Thoracic aorta (tissue), 2 donors: ENCODE measurements around the gene PLCXD3. TPM values are rescaled to one million over a fixed set of nuclear protein-coding genes. Genes with fewer than 3 reads are reported as not detected.
A peak's percentile ranks its signal among the peaks of the same experiment; 100 is the strongest.
"Not testable (repeated sequence)": the region's sequence is repeated elsewhere in the genome, so short reads cannot be mapped to it uniquely, and the experiment has no call there.

ENCODE experiments used
- ATAC-seq: fragments of 150-250 bp; one replicate; pipeline ENCODE4 v1.8.0; 2017; ENCODE audit warnings: low read depth; ENCODE audit not compliant: insufficient number of reproducible peaks, low FRiP score
- DNase-seq: peaks from one replicate; pipeline ENCODE4 v3.0.0-alpha.2; 2020; ENCODE audit warnings: low spot score
- H3K27ac ChIP-seq, 2 donors: fragments of 200-600 bp; sonication (generic); 1 replicate in 1 of 2; 2 replicates in 1 of 2; pipeline ENCODE4 v1.5.1; 2016; ENCODE audit warnings: mild to moderate bottlenecking in 2 of 2, moderate library complexity in 2 of 2
- H3K27me3 ChIP-seq: fragments of 200-600 bp; sonication (generic); replicated peaks from 2 replicates; pipeline ENCODE4 v1.6.0; 2016; ENCODE audit warnings: mild to moderate bottlenecking; ENCODE audit not compliant: insufficient read depth
- H3K36me3 ChIP-seq: fragments of 200-600 bp; sonication (generic); one replicate; pipeline ENCODE4 v1.5.1; 2016
- H3K4me1 ChIP-seq, 2 donors: fragments of 200-600 bp; sonication (generic); 1 replicate in 1 of 2; 2 replicates in 1 of 2; pipeline versions ENCODE4 v1.5.1 to v1.6.0; 2016; ENCODE audit warnings: low read depth in 2 of 2, mild to moderate bottlenecking in 1 of 2; ENCODE audit not compliant: control insufficient read depth in 1 of 2
- H3K4me3 ChIP-seq: fragments of 200-600 bp; sonication (generic); 2 replicates; pipeline ENCODE4 v1.5.1; 2016; ENCODE audit warnings: mild to moderate bottlenecking
- H3K9me3 ChIP-seq: fragments of 200-600 bp; sonication (generic); 2 replicates; pipeline ENCODE4 v1.5.1; 2016
- CTCF ChIP-seq: fragments of 200-600 bp; sonication (generic); IDR thresholded peaks from one replicate; pipeline ENCODE4 v1.5.1; 2019; ENCODE audit warnings: antibody characterized with exemption
- total RNA-seq, 2 donors: library from RNA; depleted of rRNA; stranded (reverse); fragments of >200 nt; gene quantifications; one replicate each; pipeline versions ENCODE4 v1.1.0 to v1.2.3, GENCODE V29; 2016

PLCXD3 gene
- total RNA-seq, 2 donors from 2014 or later = 4.3 to 5.9 TPM

- Histone ChIP-seq H3K27me3 (no peaks in the 10 kb centered on the region), H3K36me3 (no peaks in the 10 kb centered on the region), H3K9me3 (no peaks in the 10 kb centered on the region), H3K4me1 (peaks cover 0 to 12% of the 10 kb centered on the region in 2 donors), H3K27ac (peak overlapping the region in 1 of 2 donors; percentile 27), H3K4me3 (no peak overlapping the region)
- TF ChIP-seq CTCF = no peak
- DNase-seq = no peak
- ATAC-seq = no peak
Observed at GRCh38 chr5:41325074-41325473, 185.3 kb downstream of the PLCXD3 start.

- H3K36me3 ChIP-seq, H3K9me3 ChIP-seq, ATAC-seq, DNase-seq, H3K4me3 ChIP-seq, H3K27me3 ChIP-seq, H3K27ac ChIP-seq: not testable (repeated sequence)
- peaks cover 0 to 12% of the 10 kb centered on the region in 2 donors for H3K4me1 ChIP-seq
Observed at GRCh38 chr5:41322826-41323225, 187.6 kb downstream of the PLCXD3 start.

GRCh38 chr5:41312478-41313060 lies 197.8 kb downstream of the PLCXD3 start:
- Histone ChIP-seq H3K36me3 (no peaks in the 10 kb centered on the region), H3K4me3 (no peak overlapping the region), H3K9me3 (no peaks in the 10 kb centered on the region), H3K4me1 (no peaks in the 10 kb centered on the region), H3K27me3 (no peaks in the 10 kb centered on the region), H3K27ac (no peak overlapping the region)
- ATAC-seq (no peak), DNase-seq (no peak)
- TF ChIP-seq CTCF = no peak

GRCh38 chr5:41312066-41312465 lies 198.3 kb downstream of the PLCXD3 start:
- no peaks in the 10 kb centered on the region for H3K9me3 ChIP-seq
- no peaks in the 10 kb centered on the region for H3K36me3 ChIP-seq
- ATAC-seq (no peak), DNase-seq (no peak)
- no peak overlapping the region for H3K27ac ChIP-seq
- no peak overlapping the region for H3K4me3 ChIP-seq
- TF ChIP-seq CTCF = no peak
- H3K27me3 ChIP-seq = no peaks in the 10 kb centered on the region
- no peaks in the 10 kb centered on the region for H3K4me1 ChIP-seq

GRCh38 chr5:41309275-41309674 lies 201.1 kb downstream of the PLCXD3 start:
- no peak for TF ChIP-seq CTCF

GRCh38 chr5:41306005-41306404 lies 204.4 kb downstream of the PLCXD3 start:
- H3K27me3 ChIP-seq = no peaks in the 10 kb centered on the region
- DNase-seq (no peak), ATAC-seq (no peak)
- no peak overlapping the region for H3K4me3 ChIP-seq
- no peak overlapping the region for H3K27ac ChIP-seq
- H3K9me3 ChIP-seq = no peaks in the 10 kb centered on the region
- no peaks in the 10 kb centered on the region for H3K4me1 ChIP-seq
- no peak for TF ChIP-seq CTCF
- H3K36me3 ChIP-seq = no peaks in the 10 kb centered on the region

More at GRCh38 chr5:41309275-41309674, 201.1 kb downstream of the PLCXD3 start:
- H3K4me3 ChIP-seq = no peak overlapping the region
- H3K36me3 ChIP-seq = no peaks in the 10 kb centered on the region
- DNase-seq (no peak), ATAC-seq (no peak)
- H3K27ac ChIP-seq = no peak overlapping the region
- H3K9me3 ChIP-seq = no peaks in the 10 kb centered on the region
- H3K27me3 ChIP-seq = no peaks in the 10 kb centered on the region
- H3K4me1 ChIP-seq = no peaks in the 10 kb centered on the region
